Activated CD4-positive, alpha-beta T cell treated with anti-CD3 and anti-CD28 coated beads for 36 hours (primary cell): ENCODE measurements around the gene TTLL9. TPM values are rescaled to one million over a fixed set of nuclear protein-coding genes. Genes with fewer than 3 reads are reported as not detected.

Experiments
- ATAC-seq: fragments of 200-7000 bp; cut with Tn5 transposase; one replicate; pipeline ENCODE4 v1.10.0; 2021; ENCODE audit warnings: mild to moderate bottlenecking, moderate library complexity
- CTCF ChIA-PET: fragments of 350-600 bp; sonication (Branson Sonifier 250); formaldehyde crosslinking; loops from one replicate; lab custom pipeline; 2021; ENCODE audit warnings: antibody characterized with exemption; lab: Charles Lee
- POLR2A ChIA-PET: fragments of 350-600 bp; sonication (Branson Sonifier 250); formaldehyde crosslinking; loops from one replicate; lab custom pipeline; 2021; ENCODE audit warnings: antibody characterized with exemption, inconsistent platforms; lab: Charles Lee
- DNase-seq: peaks from one replicate; pipeline ENCODE4 v3.0.0-alpha.2; 2020
- H3K27ac Mint-ChIP-seq: one replicate; pipeline ENCODE4 v1.8.0; 2021; ENCODE audit warnings: mixed read lengths
- H3K27me3 Mint-ChIP-seq: one replicate; pipeline ENCODE4 v1.8.0; 2021; ENCODE audit warnings: mixed read lengths
- H3K36me3 Mint-ChIP-seq: one replicate; pipeline ENCODE4 v1.8.0; 2021; ENCODE audit warnings: low read depth, mixed read lengths
- H3K4me1 Mint-ChIP-seq: one replicate; pipeline ENCODE4 v1.8.0; 2021; ENCODE audit warnings: mixed read lengths
- H3K4me3 Mint-ChIP-seq: one replicate; pipeline ENCODE4 v1.8.0; 2021; ENCODE audit warnings: mild to moderate bottlenecking, moderate library complexity, mixed read lengths
- H3K9me3 Mint-ChIP-seq: one replicate; pipeline ENCODE4 v1.8.0; 2021; ENCODE audit warnings: low read depth, mixed read lengths
- intact Hi-C, 2 experiments: fragments of 100-400 bp; cut with DNase I in 1 of 2; cut with micrococcal nuclease in 1 of 2; formaldehyde crosslinking; loops; one replicate each; pipeline versions ENCODE4 v1.14.2 to v1.15.1; 2022 to 2024; cut with DNase I, micrococcal nuclease
- total RNA-seq, 2 experiments: library from RNA; stranded (reverse); gene quantifications; one replicate each; pipeline ENCODE4 v1.2.3, GENCODE V29; 2021

TTLL9 gene
- total RNA-seq, 2 experiments from 2014 or later: not detected

DNA sequence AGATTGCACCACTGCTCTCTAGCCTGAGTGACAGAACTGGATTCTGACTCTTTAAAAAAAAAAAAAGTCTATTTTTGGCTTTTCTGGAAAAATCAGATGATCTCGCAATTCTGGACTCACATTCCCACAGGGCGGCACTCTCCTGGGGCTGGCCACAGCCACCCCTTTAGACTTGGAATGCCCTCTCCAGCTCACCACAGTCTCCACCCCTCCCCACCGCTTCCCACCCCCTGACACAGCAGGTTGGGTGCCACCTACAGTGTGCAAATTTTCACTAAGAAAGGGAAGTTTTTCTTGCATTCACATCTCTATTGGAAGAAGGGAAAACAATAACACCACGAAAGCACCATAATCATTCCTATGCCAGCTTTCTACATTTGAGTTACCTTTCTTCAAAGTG is 66.0 kb downstream of the TTLL9 start:
- ATAC-seq (no peak), DNase-seq (no peak)
- ChIA-PET CTCF (interaction anchor here (0.9 kb wide), 2 partner anchors 27 to 84 kb away, joined by 3 to 4 read pairs; no protein-coding TSS in a partner anchor), POLR2A (no interaction called here)
- Mint-ChIP-seq H3K36me3 (no peaks in the 10 kb centered on the region), H3K4me1 (no peaks in the 10 kb centered on the region), H3K4me3 (no peak overlapping the region), H3K27me3 (no peaks in the 10 kb centered on the region), H3K27ac (no peak overlapping the region), H3K9me3 (no peaks in the 10 kb centered on the region)
- intact Hi-C loops: no loop called here

DNA sequence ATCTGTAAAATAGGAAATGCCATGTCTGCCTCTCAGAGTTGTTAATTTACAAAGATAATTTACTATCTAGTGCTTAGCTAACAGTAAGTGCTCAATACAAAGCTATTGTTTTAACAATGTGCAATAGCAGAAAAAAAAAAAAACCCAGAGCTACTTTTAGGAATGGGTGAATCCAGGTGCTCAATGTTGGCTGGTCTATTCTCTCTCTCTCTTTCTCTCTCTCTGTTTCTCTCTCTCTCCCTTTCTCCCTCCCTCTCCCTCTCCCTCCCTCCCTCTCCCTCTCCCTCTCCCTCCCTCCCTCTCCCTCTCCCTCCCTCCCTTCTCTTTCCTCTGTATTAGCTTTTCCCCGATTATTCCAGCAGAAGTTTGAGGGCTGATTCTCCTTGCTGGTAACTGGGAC is 67.4 kb downstream of the TTLL9 start:
- POLR2A ChIA-PET: no interaction called here
- intact Hi-C loops: no loop called here
- H3K27me3 Mint-ChIP-seq: no peaks in the 10 kb centered on the region

DNA sequence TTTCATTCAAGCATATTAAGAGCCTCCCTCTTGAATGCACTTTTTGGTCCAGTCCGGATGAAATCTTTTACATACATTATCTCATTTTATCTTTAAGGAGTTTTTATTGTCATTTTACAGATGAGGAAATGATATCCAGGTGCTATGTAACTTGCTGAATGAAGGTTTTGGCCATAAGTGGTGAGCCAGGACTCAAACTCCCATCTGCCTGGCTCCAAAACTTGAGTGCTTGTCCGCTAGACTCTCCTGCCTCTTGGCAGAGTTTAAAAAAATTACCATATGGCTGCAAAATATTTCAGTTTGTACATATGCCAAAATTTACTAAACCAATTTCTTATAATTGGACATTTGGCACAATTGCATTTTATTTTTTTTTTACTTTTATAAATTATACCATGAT is 69.2 kb downstream of the TTLL9 start:
- peaks cover 3% of the 10 kb centered on the region for H3K36me3 Mint-ChIP-seq
- intact Hi-C loops: no loop called here
- no peaks in the 10 kb centered on the region for H3K27me3 Mint-ChIP-seq
- DNase-seq (no peak), ATAC-seq (no peak)
- H3K4me3 Mint-ChIP-seq: no peak overlapping the region
- CTCF ChIA-PET: interaction anchor here (1.0 to 1.2 kb wide), 2 partner anchors 8 to 13 kb away, joined by 3 to 4 read pairs; partner anchors contain the start of gene PDRG1
- no peaks in the 10 kb centered on the region for H3K4me1 Mint-ChIP-seq
- no peak overlapping the region for H3K27ac Mint-ChIP-seq
- no peaks in the 10 kb centered on the region for H3K9me3 Mint-ChIP-seq
- POLR2A ChIA-PET: no interaction called here

More for the DNA sequence above, 67.4 kb downstream of the TTLL9 start:
- Mint-ChIP-seq H3K36me3 (no peaks in the 10 kb centered on the region), H3K4me3 (no peak overlapping the region), H3K9me3 (no peaks in the 10 kb centered on the region), H3K4me1 (no peaks in the 10 kb centered on the region), H3K27ac (no peak overlapping the region)
- DNase-seq: no peak
- CTCF ChIA-PET: no interaction called here
- no peak for ATAC-seq

DNA sequence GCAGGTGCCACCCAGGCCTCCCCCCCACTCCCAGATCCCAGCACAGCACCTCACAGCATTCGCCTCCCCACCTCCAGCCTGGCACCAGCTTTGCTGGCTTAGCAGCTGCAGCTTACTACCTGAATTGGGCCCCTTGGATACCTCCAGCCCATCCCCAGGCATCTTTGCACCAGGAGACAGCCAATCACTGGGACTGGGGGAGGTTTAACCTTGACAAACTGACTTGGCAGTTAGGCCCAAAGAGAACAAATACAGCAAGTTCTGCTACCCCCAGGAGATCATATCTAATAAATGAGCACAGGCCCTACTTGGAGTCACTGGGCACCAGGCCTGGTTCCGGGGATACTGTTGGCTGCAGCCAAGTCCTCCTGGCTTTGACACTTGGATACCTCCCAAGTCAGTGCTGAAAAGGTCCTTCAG is 72.6 kb downstream of the TTLL9 start:
- POLR2A ChIA-PET: no interaction called here
- no peak for DNase-seq
- Mint-ChIP-seq H3K27ac (no peak overlapping the region), H3K4me1 (no peaks in the 10 kb centered on the region), H3K27me3 (no peaks in the 10 kb centered on the region), H3K4me3 (no peak overlapping the region), H3K36me3 (peaks cover 23% of the 10 kb centered on the region), H3K9me3 (no peaks in the 10 kb centered on the region)
- intact Hi-C loops: no loop called here
- no peak for ATAC-seq
- CTCF ChIA-PET: interaction anchor here (0.7 to 1.1 kb wide), 2 partner anchors 9 to 166 kb away, joined by 3 to 4 read pairs; partner anchors contain the start of gene PDRG1

DNA sequence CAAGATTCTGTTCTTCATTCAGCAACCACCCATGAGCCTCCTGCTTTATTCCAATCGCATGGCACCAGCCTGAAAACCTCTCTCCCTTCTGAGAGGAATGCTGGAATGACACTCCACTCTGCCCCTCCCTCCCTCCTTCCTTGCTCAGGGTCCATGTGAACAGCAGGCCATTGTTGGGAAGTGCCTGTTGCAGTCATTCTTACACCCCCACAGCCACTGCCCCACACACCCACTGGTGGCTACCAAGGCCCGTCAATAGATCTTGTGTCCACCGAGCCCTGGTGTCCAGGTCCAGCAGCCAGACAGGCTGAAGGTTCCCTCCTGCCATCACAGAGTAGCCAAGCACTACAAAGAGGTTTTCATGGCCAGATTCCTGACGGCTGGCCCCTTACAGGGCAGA is 74.9 kb downstream of the TTLL9 start:
- Mint-ChIP-seq H3K27me3 (no peaks in the 10 kb centered on the region), H3K4me1 (peaks cover 13% of the 10 kb centered on the region), H3K4me3 (no peak overlapping the region), H3K27ac (no peak overlapping the region), H3K36me3 (peaks cover 43% of the 10 kb centered on the region), H3K9me3 (no peaks in the 10 kb centered on the region)
- CTCF ChIA-PET: interaction anchor here (0.9 kb wide), 1 partner anchor 65 kb away, joined by 3 read pairs; no protein-coding TSS in a partner anchor
- no peak for DNase-seq
- POLR2A ChIA-PET: no interaction called here
- intact Hi-C loops: no loop called here
- ATAC-seq: no peak

DNA sequence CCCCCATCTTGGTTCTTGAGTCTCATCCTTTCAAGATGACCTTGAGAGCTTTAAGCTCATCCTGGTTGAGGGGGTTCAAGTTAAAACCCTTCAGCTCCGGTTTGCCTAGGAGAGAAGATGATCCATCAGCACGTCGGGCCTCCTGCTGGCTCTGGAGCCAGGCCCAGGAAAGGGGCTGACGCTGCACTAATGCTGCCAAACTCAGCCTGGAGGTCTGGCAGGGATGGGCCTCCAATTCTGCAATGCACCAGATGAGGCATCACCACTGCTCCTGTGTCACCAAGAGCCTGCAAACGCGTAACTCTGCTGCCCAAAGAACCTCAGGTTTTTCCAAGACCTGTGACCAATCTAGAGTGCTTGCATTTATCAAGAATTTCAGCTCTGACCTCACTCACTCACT is 75.4 kb downstream of the TTLL9 start:
- intact Hi-C loops: no loop called here
- no peak overlapping the region for H3K27ac Mint-ChIP-seq
- ChIA-PET CTCF (interaction anchor here (0.6 to 1.3 kb wide), 2 partner anchors 18 to 99 kb away, joined by 3 read pairs; no protein-coding TSS in a partner anchor), POLR2A (no interaction called here)
- ATAC-seq: no peak
- peaks cover 16% of the 10 kb centered on the region for H3K4me1 Mint-ChIP-seq
- no peak overlapping the region for H3K4me3 Mint-ChIP-seq
- no peaks in the 10 kb centered on the region for H3K27me3 Mint-ChIP-seq
- DNase-seq: no peak
- peaks cover 43% of the 10 kb centered on the region for H3K36me3 Mint-ChIP-seq
- H3K9me3 Mint-ChIP-seq: no peaks in the 10 kb centered on the region

DNA sequence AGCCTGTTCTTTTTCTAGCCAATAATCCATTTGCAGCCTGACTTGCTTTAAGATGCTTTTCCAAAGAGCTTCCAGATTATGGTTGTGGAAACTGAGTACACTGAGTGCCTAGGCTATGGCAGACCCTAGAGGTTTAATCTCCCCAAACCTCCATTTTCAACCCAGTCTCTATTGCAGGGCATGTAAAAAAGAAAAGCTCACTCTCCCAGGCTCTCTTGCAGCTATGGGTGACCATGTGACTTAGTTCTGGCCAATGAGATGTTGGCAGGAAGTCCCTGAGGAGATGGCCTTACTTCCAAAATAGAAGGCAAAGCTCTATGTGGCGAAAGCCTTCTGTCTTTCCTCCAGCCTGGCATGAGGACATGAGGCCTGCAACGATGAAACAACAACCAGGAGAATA is 77.6 kb downstream of the TTLL9 start:
- ChIA-PET CTCF (interaction anchor here (0.6 to 1.5 kb wide), 5 partner anchors 8 to 143 kb away, joined by 3 to 7 read pairs (median 3); no protein-coding TSS in a partner anchor), POLR2A (no interaction called here)
- ATAC-seq (no peak), DNase-seq (peak; percentile 28)
- Mint-ChIP-seq H3K27me3 (no peaks in the 10 kb centered on the region), H3K36me3 (peaks cover 49% of the 10 kb centered on the region), H3K27ac (no peak overlapping the region), H3K4me3 (no peak overlapping the region), H3K9me3 (no peaks in the 10 kb centered on the region), H3K4me1 (peaks cover 26% of the 10 kb centered on the region)
- intact Hi-C loops: no loop called here

DNA sequence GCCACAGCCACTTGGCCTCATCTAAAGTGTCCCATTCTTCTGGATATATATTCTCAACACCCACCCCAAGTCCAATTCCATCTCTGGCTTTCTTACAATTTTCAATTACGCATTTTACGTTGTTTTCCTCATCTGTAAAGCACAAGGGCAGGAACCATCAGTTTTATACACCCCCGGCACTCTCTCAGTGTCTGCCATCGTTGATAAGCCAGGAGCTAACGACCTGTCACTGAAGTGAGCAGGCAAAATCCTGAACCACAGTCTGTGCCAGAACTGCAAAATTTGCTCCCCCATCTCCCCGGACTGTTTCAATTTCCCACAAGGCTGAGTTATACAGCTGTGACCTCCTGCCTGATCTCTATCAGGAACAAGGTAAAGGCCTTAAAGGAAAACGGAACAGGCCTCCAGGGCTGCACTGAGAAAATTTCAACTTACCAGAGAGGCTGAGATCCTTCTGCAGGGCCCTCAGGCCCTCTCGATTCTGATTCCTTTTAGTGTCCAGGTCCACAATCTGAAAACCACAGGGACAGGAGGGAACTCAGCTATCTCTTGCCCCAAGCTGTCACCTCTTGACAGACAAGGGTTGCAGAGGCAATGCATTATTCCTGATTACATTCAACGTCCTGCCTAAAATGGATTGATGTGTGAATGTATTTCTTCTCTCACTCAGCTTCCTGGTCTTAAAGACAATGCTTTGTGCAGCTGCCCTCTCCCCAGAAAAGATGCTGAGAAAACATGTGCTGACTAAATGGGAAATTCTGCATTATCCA is 79.6 kb downstream of the TTLL9 start:
- no peak for DNase-seq
- H3K27me3 Mint-ChIP-seq: no peaks in the 10 kb centered on the region
- H3K4me3 Mint-ChIP-seq: peak overlapping the region; percentile 97
- peaks cover 26% of the 10 kb centered on the region for H3K4me1 Mint-ChIP-seq
- ATAC-seq: no peak
- intact Hi-C loops: loop anchor here in 1 of 2 experiments (10.0 kb wide), 1 partner anchor 125 kb away; no protein-coding TSS in a partner anchor
- ChIA-PET CTCF (interaction anchor here (0.6 to 4.9 kb wide), 4 partner anchors 8 to 97 kb away, joined by 3 to 47 read pairs (median 4); no protein-coding TSS in a partner anchor), POLR2A (interaction anchor here (0.8 to 0.9 kb wide), 2 partner anchors 70 to 226 kb away, joined by 3 read pairs; no protein-coding TSS in a partner anchor)
- H3K36me3 Mint-ChIP-seq: peaks cover 46% of the 10 kb centered on the region
- H3K9me3 Mint-ChIP-seq: no peaks in the 10 kb centered on the region
- peak overlapping the region; percentile 14 for H3K27ac Mint-ChIP-seq

DNA sequence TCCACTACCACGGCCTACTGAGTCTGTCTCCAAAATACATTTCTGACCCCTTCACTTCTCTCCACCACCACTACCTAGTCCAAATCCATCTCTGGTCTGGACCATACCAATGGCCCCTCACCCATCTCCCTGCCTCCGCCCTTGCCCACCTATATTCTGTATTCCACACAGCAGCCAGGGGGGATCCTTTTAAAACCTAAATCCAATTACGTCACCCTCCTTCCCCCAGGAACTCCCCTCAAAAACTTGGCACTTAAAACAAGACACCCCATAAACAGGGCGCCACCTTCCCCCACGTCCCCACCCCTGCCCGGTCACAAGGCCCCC is 80.7 kb downstream of the TTLL9 start:
- ATAC-seq: no peak
- H3K27ac Mint-ChIP-seq: peak overlapping the region; percentile 95
- intact Hi-C loops: loop anchor here in 1 of 2 experiments (1.0 to 10.0 kb wide), 2 partner anchors 99 to 126 kb away; no protein-coding TSS in a partner anchor

DNA sequence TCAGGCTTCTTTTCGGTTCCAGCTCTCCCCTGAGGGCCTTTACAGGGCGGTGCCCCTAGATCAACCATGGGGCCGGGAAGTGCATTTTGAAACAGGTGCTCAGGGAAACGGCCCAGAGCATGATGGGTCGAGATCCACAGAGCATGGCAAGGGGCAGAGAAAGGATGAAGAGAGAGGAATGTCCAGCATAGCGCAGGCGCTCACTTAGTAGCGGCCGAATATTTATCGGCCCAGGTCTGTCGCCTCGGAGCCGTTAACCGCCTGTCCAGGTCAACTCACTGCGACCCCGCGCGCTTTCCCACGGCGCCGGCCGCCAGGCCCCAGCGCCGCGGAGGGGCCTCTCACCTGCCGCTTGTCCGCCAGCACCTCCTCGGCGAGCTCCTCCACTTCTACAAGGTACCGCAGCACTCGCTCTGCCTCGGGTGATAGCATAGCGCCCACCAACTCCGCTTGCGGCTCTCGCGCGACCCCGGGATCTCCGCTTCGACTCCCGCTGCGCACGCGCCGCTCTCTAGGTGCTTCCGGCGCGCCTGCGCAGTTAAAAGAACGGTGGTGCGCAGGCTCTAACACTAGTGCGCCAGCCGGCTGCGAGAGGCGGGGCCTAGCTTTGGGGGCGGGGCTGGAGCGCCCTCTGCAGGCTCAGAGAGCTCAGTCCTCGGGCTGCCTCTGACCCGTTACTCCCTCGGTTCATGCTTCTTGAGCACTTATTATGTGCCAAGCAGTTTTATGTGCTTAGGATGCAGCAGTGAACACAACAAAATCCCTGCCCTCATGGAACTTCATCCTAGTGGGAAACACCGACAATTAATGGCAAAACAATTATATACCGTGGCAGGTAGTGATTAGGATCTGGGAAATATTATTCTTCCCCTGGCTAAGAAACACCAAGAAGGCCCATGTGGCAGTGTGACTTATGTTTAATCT is 81.4 kb downstream of the TTLL9 start, which contains the start of gene PDRG1:
PDRG1 (minus strand) TSS at position 517 of the 924 bp plus-strand sequence; CDS start at position 432, 85 bp downstream.
- Mint-ChIP-seq H3K27me3 (peaks cover 5% of the 10 kb centered on the region), H3K27ac (peak within 1 kb of the TSS; percentile 95), H3K4me1 (peaks cover 26% of the 10 kb centered on the region), H3K4me3 (peak within 1 kb of the TSS; percentile 97), H3K36me3 (peaks cover 34% of the 10 kb centered on the region), H3K9me3 (no peaks in the 10 kb centered on the region)
- DNase-seq (peak; percentile 98), ATAC-seq (peak; percentile 99)
- CTCF ChIA-PET: interaction anchor here (0.6 to 4.9 kb wide), 31 partner anchors 8 to 228 kb away, joined by 3 to 47 read pairs (median 4); no protein-coding TSS in a partner anchor
- intact Hi-C loops: loop anchor here (1.0 to 10.0 kb wide), 8 partner anchors 17 to 212 kb away; partner anchors contain the start of genes TM9SF4 (in 1 of the 2), TPX2 (in 1 of the 2) and XKR7 (in 1 of the 2)
- POLR2A ChIA-PET: interaction anchor here (0.5 to 1.0 kb wide), 5 partner anchors 10 to 977 kb away, joined by 3 to 4 read pairs (median 3); no protein-coding TSS in a partner anchor

More for the DNA sequence above, 80.7 kb downstream of the TTLL9 start:
- Mint-ChIP-seq H3K36me3 (peaks cover 40% of the 10 kb centered on the region), H3K4me3 (peak overlapping the region; percentile 97), H3K4me1 (peaks cover 26% of the 10 kb centered on the region), H3K27me3 (peaks cover 3% of the 10 kb centered on the region), H3K9me3 (no peaks in the 10 kb centered on the region)
- POLR2A ChIA-PET: interaction anchor here (0.9 kb wide), 1 partner anchor 71 kb away, joined by 3 read pairs; no protein-coding TSS in a partner anchor
- CTCF ChIA-PET: interaction anchor here (0.6 to 4.9 kb wide), 10 partner anchors 9 to 141 kb away, joined by 3 to 47 read pairs (median 5); no protein-coding TSS in a partner anchor
- DNase-seq: no peak
